ENCODE results near the gene PLCL1.

The PLCL1 gene

GRCh38 chr2:197929886-197930227 lies 125.5 kb downstream of the PLCL1 start:
- FAIRE-seq = no peak

GRCh38 chr2:197930570-197931278 lies 126.3 kb downstream of the PLCL1 start:
- FAIRE-seq = no peak

GRCh38 chr2:197931661-197932312 lies 127.4 kb downstream of the PLCL1 start:
- no peak for FAIRE-seq

DNA sequence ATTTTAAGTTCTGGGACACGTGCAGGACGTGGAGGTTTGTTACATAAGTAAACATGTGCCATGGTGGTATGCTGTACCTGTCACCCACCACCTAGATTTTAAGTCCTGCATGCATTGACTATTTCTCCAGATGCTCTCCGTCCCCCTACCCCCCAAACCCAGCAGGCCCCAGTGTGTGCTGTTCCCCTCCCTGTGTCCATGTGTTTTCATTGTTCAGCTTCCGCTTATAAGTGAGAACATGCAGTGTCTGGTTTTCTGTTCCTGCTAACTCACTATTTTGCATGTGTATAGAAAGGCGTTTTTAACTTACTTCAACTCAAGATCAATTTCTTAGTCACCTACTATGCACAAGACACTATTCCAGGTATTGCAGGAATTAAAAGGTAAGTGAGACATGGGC lies 128.0 kb downstream of the PLCL1 start:
- no peak for FAIRE-seq

- no peak for FAIRE-seq
Measured at GRCh38 chr2:197934261-197934933, 130.0 kb downstream of the PLCL1 start.

- FAIRE-seq = no peak
Measured at GRCh38 chr2:197934934-197935289, 130.5 kb downstream of the PLCL1 start.

- FAIRE-seq = no peak
Measured at GRCh38 chr2:197937814-197938213, 133.4 kb downstream of the PLCL1 start.

DNA sequence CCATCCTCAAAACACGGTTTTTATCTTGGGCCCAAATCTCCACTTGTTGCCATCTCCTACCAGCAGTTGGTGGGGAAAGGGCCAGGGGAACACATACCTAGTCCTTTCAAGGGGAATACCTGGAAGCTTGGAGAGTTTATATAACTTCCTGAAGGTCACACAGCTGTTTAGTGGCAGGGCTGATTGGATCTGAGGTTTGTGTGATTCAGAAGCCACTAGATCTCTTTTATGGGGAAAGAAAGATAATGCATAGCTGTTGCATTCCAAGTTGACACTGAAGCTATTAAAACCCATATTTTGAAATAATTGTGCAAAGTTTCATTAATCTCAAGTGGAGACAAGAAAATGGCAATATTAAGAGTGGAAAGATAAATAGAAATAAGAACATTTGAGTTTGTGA lies 134.2 kb downstream of the PLCL1 start:
- FAIRE-seq = no peak

GRCh38 chr2:197939787-197940186 lies 135.4 kb downstream of the PLCL1 start:
- FAIRE-seq = no peak

- FAIRE-seq = no peak
Measured at GRCh38 chr2:197940382-197940781, 136.0 kb downstream of the PLCL1 start.

DNA sequence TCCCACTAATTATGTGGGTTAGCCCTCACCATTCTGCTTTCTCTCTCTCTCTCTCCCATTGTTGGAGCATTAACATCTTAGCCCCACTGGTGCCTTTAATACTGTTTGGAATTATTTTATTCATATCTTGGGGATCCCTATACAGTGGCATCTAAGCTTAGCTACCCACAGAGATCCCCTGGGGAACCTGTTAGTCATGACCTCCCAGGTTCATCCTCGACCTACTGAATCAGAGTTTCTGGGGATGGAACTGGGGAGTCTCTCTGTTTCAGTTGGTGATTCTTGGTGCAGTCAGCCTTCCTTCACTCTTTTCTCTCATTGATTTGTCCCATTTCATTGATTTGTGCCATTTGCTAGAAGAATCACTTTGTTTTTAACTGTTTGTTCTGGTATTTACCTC lies 137.3 kb downstream of the PLCL1 start:
- no peak for FAIRE-seq

DNA sequence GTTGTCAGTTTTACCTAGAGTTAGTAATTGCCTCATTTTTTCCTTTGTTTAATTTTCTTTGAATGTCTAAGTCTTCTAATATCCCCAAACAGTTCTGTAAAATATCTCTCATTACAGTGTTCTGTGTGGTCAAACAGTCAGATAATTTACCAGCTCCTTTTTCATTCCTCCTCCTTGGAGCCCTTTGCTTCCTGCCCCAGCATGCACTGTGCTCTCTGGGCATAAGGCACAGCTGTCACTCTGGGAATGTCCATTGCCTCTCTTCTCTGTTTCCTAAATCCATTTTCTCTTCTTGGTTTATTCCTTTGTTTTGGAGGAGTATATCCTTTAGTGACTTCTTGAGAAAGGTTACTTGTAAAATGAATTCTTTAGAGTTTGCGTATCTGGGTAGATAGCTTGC lies 139.3 kb downstream of the PLCL1 start:
- FAIRE-seq = no peak

- no peak for FAIRE-seq
Measured at GRCh38 chr2:197944416-197945096, 140.2 kb downstream of the PLCL1 start.

GRCh38 chr2:197946562-197946961 lies 142.2 kb downstream of the PLCL1 start:
- peak; percentile 36 for FAIRE-seq

- FAIRE-seq = no peak
Measured at GRCh38 chr2:197947219-197947757, 142.9 kb downstream of the PLCL1 start.

DNA sequence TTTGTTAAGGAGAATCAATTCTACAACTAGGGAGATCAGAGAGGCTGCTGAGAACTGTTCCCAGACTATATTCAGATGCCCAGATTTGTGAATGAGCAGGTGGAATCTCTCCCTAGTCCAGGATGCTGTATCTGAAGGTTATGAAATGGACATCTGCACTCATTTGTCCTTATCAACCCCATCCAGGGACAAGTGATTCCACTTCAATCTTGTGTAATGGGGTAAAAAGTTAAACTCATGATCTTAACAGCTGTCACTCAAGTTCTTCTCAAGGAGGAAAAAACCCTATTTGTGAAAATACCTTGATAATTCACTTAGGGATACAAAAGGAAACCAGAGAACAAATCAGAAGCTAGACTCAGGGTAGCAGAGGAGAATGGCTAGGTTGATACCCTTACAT lies 144.8 kb downstream of the PLCL1 start:
- FAIRE-seq = no peak

DNA sequence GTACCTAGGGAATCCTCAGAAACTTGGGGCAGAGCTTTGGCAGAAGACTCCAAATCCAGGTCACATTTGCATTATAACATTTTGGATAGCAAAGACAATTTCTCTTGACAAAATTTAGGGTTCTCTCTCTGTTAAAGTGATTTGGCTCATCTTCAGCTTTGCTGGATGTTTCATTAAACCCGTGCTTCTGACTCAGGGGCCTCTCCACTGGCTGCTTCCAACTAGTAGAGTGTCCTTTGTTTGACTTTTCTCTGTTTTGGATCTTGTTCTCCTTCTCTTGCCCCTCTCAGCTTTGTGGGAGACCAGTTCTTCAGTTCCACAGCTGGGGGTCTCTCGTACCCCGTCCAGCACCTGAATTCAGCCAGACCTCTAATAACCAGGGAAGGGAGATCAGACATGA lies 145.6 kb downstream of the PLCL1 start:
- FAIRE-seq = no peak

DNA sequence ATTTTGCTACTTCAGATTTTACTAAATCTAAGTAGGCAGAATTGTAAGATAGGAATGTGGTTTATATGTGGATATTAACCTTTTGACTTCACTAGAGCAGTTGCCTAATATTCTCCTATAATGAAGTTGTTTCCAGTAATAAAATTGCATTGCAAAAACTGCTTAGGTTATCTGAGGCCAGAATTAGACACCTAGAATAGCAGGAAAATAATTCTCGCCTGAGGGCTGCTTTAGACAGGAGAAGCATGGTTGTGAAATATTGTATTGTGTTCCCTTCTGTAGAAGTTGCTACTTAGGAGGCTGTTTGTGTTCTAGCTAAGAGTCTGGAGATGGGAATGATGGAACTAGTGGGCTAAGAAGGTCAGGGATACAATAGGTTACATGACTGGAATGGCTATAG lies 146.3 kb downstream of the PLCL1 start:
- no peak for FAIRE-seq

- FAIRE-seq = no peak
Measured at GRCh38 chr2:197952540-197953202, 148.3 kb downstream of the PLCL1 start.

DNA sequence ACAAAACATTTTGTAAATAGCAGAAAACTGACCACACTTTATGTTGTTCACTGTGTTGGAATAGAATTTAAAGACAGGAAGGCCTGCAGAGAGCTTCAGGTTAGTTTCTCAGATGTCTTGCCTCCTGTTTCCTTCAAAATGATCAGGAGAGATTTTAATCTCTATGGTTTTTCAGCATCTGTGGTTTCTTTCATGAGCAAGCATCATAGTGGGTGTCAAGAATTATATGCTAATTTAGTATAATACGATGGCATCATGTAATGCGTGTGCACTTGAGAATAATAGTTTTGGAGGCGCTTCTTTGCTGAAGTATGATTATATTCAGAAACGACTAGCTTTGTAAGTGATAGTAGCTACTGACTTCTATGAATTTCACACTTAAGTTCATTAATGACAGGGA lies 149.9 kb downstream of the PLCL1 start:
- no peak for FAIRE-seq

- no peak for FAIRE-seq
Measured at GRCh38 chr2:197958592-197959150, 154.3 kb downstream of the PLCL1 start.

DNA sequence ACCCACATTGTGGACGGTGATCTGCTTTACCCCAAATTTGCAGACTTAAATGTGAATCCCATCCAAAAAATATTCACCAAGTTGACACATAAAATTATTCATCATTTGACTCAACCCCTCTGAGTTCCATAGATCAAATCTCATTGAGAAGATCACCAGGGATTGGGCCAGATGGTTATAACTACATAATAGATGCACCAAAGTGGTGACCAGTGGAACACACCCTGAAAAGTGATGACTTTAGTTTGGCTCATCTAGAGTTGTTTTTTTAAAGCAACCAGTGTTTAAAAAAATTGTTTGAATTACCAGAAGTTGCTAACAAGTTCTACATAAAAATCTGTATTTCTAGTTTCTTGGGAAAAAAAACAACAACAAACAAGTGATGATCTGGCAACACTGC lies 155.0 kb downstream of the PLCL1 start:
- no peak for FAIRE-seq

GRCh38 chr2:197960786-197961185 lies 156.4 kb downstream of the PLCL1 start:
- no peak for FAIRE-seq
